IMR-90 (cell line): ENCODE measurements around the gene KDM1B. TPM values are rescaled to one million over a fixed set of nuclear protein-coding genes. Genes with fewer than 3 reads are reported as not detected.

Source experiments
- ATAC-seq: fragments of 200-7000 bp; cut with Tn5 transposase; 2 replicates; pipeline ENCODE4 v1.9.1; 2020; ENCODE audit warnings: low read depth, mild to moderate bottlenecking, moderate library complexity
- BruUV-seq: library from RNA; stranded (reverse); fragments of 400-500 nt; replicated peaks from 2 replicates; lab custom pipeline; 2021; lab: Mats Ljungman, UMichigan
- CTCF ChIA-PET: fragments of 300-600 bp; formaldehyde crosslinking; extraction: SDS; loops from one replicate; lab custom pipeline; 2021; ENCODE audit warnings: antibody characterized with exemption; lab: Yijun Ruan, JAX
- POLR2A ChIA-PET: fragments of 300-600 bp; sonication (Branson Sonifier 250); formaldehyde crosslinking; loops from one replicate; lab custom pipeline; 2022; ENCODE audit warnings: antibody characterized with exemption; ENCODE audit not compliant: unreplicated experiment; lab: Charles Lee
- DNase-seq: peaks from one replicate; pipeline ENCODE4 v3.0.0; 2013
- H2AFZ ChIP-seq: replicated peaks from 2 replicates; pipeline ENCODE3; 2013; ENCODE audit warnings: low read length, mild to moderate bottlenecking; ENCODE audit not compliant: poor library complexity
- H2AK5ac ChIP-seq: 2 replicates; pipeline ENCODE4 v1.6.1; 2013; ENCODE audit warnings: low read depth, low read length, inconsistent platforms
- H2AK9ac ChIP-seq: replicated peaks from 2 replicates; pipeline ENCODE3; 2013; ENCODE audit warnings: mild to moderate bottlenecking, low read depth, low read length, moderate library complexity; ENCODE audit not compliant: poor library complexity
- H2BK120ac ChIP-seq: 2 replicates; pipeline ENCODE4 v1.6.1; 2013; ENCODE audit warnings: low read depth, low read length, inconsistent platforms
- H2BK15ac ChIP-seq: 3 replicates; pipeline ENCODE4 v1.6.1; 2013; ENCODE audit warnings: low read depth, low read length, inconsistent platforms
- H2BK20ac ChIP-seq: 2 replicates; pipeline ENCODE4 v1.6.1; 2013; ENCODE audit warnings: low read depth, mild to moderate bottlenecking, inconsistent platforms, low read length, moderate library complexity
- H2BK5ac ChIP-seq: 2 replicates; pipeline ENCODE4 v1.6.1; 2013; ENCODE audit warnings: mild to moderate bottlenecking, low read depth, low read length, inconsistent platforms; ENCODE audit not compliant: poor library complexity, severe bottlenecking
- H3K14ac ChIP-seq: replicated peaks from 2 replicates; pipeline ENCODE4 v1.6.1; 2013; ENCODE audit warnings: low read depth, low read length, inconsistent platforms
- H3K18ac ChIP-seq: 2 replicates; pipeline ENCODE4 v1.6.1; 2013; ENCODE audit warnings: low read depth, low read length, control low read depth
- H3K23ac ChIP-seq: 2 replicates; pipeline ENCODE4 v1.6.1; 2013; ENCODE audit warnings: low read depth, low read length, inconsistent platforms
- H3K27ac ChIP-seq: 2 replicates; pipeline ENCODE4 v1.5.1; 2013; ENCODE audit warnings: mild to moderate bottlenecking, control low read depth, low read length; ENCODE audit not compliant: insufficient read depth
- H3K27me3 ChIP-seq: 2 replicates; pipeline ENCODE4 v1.6.1; 2013; ENCODE audit warnings: low read length; ENCODE audit not compliant: control insufficient read depth, insufficient read depth
- H3K36me3 ChIP-seq: 2 replicates; pipeline ENCODE4 v1.6.1; 2013; ENCODE audit warnings: low read length, mixed read lengths; ENCODE audit not compliant: control insufficient read depth, insufficient read depth
- H3K4ac ChIP-seq: 2 replicates; pipeline ENCODE4 v1.6.1; 2013; ENCODE audit warnings: low read depth, low read length, inconsistent platforms
- H3K4me1 ChIP-seq: 2 replicates; pipeline ENCODE4 v1.6.1; 2013; ENCODE audit warnings: low read length, mixed read lengths; ENCODE audit not compliant: control insufficient read depth, insufficient read depth
- H3K4me2 ChIP-seq: 2 replicates; pipeline ENCODE4 v1.6.1; 2013; ENCODE audit warnings: low read depth, mild to moderate bottlenecking, control low read depth, low read length, moderate library complexity
- H3K4me3 ChIP-seq: 2 replicates; pipeline ENCODE4 v1.5.1; 2013; ENCODE audit warnings: low read depth, mild to moderate bottlenecking, control low read depth, low read length, moderate library complexity; ENCODE audit not compliant: insufficient read depth
- H3K56ac ChIP-seq: 2 replicates; pipeline ENCODE4 v1.6.1; 2013; ENCODE audit warnings: low read length, inconsistent platforms; ENCODE audit not compliant: insufficient read depth; ENCODE audit errors: extremely low read depth
- H3K79me1 ChIP-seq, 2 experiments: 2 replicates each; pipeline ENCODE4 v1.6.1; 2013; ENCODE audit warnings: low read length in 2 of 2, inconsistent platforms in 1 of 2, low read depth in 1 of 2
- H3K9ac ChIP-seq: 2 replicates; pipeline ENCODE4 v1.6.1; 2013; ENCODE audit warnings: low read depth, low read length, control low read depth
- H3K9me1 ChIP-seq: 2 replicates; pipeline ENCODE4 v1.6.1; 2013; ENCODE audit warnings: low read length, inconsistent platforms; ENCODE audit not compliant: insufficient read depth
- H3K9me3 ChIP-seq: 2 replicates; pipeline ENCODE4 v1.6.1; 2013; ENCODE audit warnings: low read length; ENCODE audit not compliant: control insufficient read depth, insufficient read depth
- H4K20me1 ChIP-seq: 2 replicates; pipeline ENCODE4 v1.6.1; 2013; ENCODE audit warnings: low read length, inconsistent platforms; ENCODE audit not compliant: insufficient read depth
- H4K5ac ChIP-seq: 2 replicates; pipeline ENCODE4 v1.6.1; 2013; ENCODE audit warnings: mild to moderate bottlenecking, low read depth, low read length, control low read depth
- H4K8ac ChIP-seq, 2 experiments: 2 replicates each; pipeline ENCODE4 v1.6.1; 2013; ENCODE audit warnings: low read depth in 2 of 2, low read length in 2 of 2, control low read depth in 1 of 2, inconsistent platforms in 1 of 2
- H4K91ac ChIP-seq: 2 replicates; pipeline ENCODE4 v1.6.1; 2013; ENCODE audit warnings: low read depth, low read length, inconsistent platforms; ENCODE audit not compliant: insufficient read depth
- CEBPB ChIP-seq: IDR thresholded peaks from 2 replicates; pipeline ENCODE4 v1.6.1; 2012; ENCODE audit warnings: low read depth, low read length, improper control_type of control experiment
- WGBS, 2 experiments: methylation state at CpG; one replicate each; pipeline versions ENCODE4 v1.1.5 to v1.1.7; 2013; ENCODE audit warnings: missing lambda C conversion rate in 2 of 2; ENCODE audit not compliant: insufficient read length in 1 of 2; ENCODE audit errors: extremely low coverage in 2 of 2; 5-methylcytosine and 5-hydroxymethylcytosine counted together
- dilution Hi-C: fragments of 300-500 bp; cut with HindIII; formaldehyde crosslinking; loops from one replicate; pipeline ENCODE4 v1.14.3; 2018; ENCODE audit warnings: low sequenced_read_pairs; ENCODE audit not compliant: unreplicated experiment
- in situ Hi-C: fragments of 300-500 bp; cut with MboI; formaldehyde crosslinking; loops from 3 replicates; pipeline ENCODE4 v1.14.3; 2019; ENCODE audit warnings: low sequenced_read_pairs, inconsistent platforms, mixed read lengths
- intact Hi-C: fragments of 100-400 bp; cut with micrococcal nuclease; formaldehyde crosslinking; loops from 2 replicates; pipeline ENCODE4 v1.10.0; 2022
- polyA plus RNA-seq, 3 experiments: library from polyadenylated mRNA; depleted of rRNA; stranded (reverse); fragments of >200 nt; gene quantifications; 2 replicates each; pipeline ENCODE4 v1.2.3, GENCODE V29; 2012; ENCODE audit warnings: low replicate concordance in 1 of 3
- total RNA-seq: library from RNA; depleted of rRNA; stranded (reverse); fragments of >200 nt; gene quantifications from 2 replicates; pipeline ENCODE4 v1.2.3, GENCODE V29; 2012

KDM1B gene
- total and polyA plus RNA-seq, 2 of the 4 experiments (the other 2 are of a cell fraction), result 13.2 to 16.7 TPM

- H3K27ac ChIP-seq, result no peak overlapping the region
- H2AFZ ChIP-seq, result no peak overlapping the region
- ChIA-PET POLR2A (no interaction called here), CTCF (no interaction called here)
- H3K4me1 ChIP-seq, result no peaks in the 10 kb centered on the region
- no peak overlapping the region for H3K9ac ChIP-seq
- ATAC-seq (no peak), DNase-seq (no peak)
- H3K23ac ChIP-seq, result no peak overlapping the region
- H3K14ac ChIP-seq, result no peak overlapping the region
- no peak overlapping the region for H3K4me3 ChIP-seq
- TF ChIP-seq CEBPB, result no peak
- H3K9me1 ChIP-seq, result peaks cover 9% of the 10 kb centered on the region
- in situ Hi-C loops (no loop called here), dilution Hi-C loops (no loop called here), intact Hi-C loops (no loop called here)
- no peak overlapping the region for H2AK9ac ChIP-seq
- no peak overlapping the region for H2BK5ac ChIP-seq
- no peak overlapping the region for H2BK120ac ChIP-seq
- no peaks in the 10 kb centered on the region for H3K27me3 ChIP-seq
- WGBS, 2 experiments, result 94% methylated on average over 3 of the region's 5 CpGs; no CpG with 5 or more reads in 1 of the 2 experiments
- no peak overlapping the region for H4K91ac ChIP-seq
- no peak overlapping the region for H4K5ac ChIP-seq
- peaks cover 21 to 41% of the 10 kb centered on the region in 2 experiments for H3K79me1 ChIP-seq
- no peak overlapping the region for H3K56ac ChIP-seq
- H2BK20ac ChIP-seq, result no peak overlapping the region
- no TSS peak for BruUV-seq
- no peak overlapping the region for H3K18ac ChIP-seq
- no peak overlapping the region for H4K8ac ChIP-seq
- no peak overlapping the region for H2BK15ac ChIP-seq
- peaks cover 29% of the 10 kb centered on the region for H3K36me3 ChIP-seq
- H4K20me1 ChIP-seq, result peaks cover 9% of the 10 kb centered on the region
- H2AK5ac ChIP-seq, result no peak overlapping the region
- no peak overlapping the region for H3K4ac ChIP-seq
- no peak overlapping the region for H3K4me2 ChIP-seq
- no peaks in the 10 kb centered on the region for H3K9me3 ChIP-seq
Measured at GRCh38 chr6:18253635-18254034, 98.4 kb downstream of the KDM1B start.
